Right renal cortex interstitium (tissue), 3 donors: ENCODE results near the gene WDR91. TPM values are rescaled to one million over a fixed set of nuclear protein-coding genes. Genes with fewer than 3 reads are reported as not detected.

Source experiments
- DNase-seq, 3 donors: peaks; one replicate each; pipeline ENCODE4 v3.0.0-alpha.2; 2013; ENCODE audit warnings: low read depth in 3 of 3, low spot score in 2 of 3
- polyA plus RNA-seq, 3 donors: library from polyadenylated mRNA; unstranded; fragments of 120-200 nt; gene quantifications; one replicate each; pipeline ENCODE4 v1.2.1, GENCODE V29; 2013; ENCODE audit not compliant: insufficient read length in 3 of 3

WDR91 gene
- polyA plus RNA-seq, 3 donors, result 43.8 to 49.5 (median 45.9) TPM

DNA sequence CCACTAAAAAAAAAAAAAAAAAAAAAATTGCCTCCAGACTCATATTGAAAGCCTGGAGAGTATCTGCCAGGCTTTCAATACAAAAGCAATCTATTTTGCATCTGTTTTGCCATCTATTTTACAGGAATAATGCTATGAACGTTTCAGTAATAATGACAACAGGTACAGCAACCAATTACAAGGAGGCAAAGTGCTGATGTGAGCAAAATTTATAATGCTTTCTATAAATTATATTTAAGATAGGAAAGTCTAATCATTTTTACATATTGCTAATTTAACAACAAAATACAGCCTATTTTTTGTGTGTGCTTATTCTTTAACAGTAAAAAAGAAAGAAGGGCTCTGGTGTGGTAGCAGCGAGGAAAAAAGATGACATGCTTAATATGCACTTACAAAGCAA is 10.0 kb downstream of the WDR91 start:
- DNase-seq, result no peak

GRCh38 chr7:135200821-135201331 is 10.4 kb downstream of the WDR91 start:
- DNase-seq, result no peak

DNA sequence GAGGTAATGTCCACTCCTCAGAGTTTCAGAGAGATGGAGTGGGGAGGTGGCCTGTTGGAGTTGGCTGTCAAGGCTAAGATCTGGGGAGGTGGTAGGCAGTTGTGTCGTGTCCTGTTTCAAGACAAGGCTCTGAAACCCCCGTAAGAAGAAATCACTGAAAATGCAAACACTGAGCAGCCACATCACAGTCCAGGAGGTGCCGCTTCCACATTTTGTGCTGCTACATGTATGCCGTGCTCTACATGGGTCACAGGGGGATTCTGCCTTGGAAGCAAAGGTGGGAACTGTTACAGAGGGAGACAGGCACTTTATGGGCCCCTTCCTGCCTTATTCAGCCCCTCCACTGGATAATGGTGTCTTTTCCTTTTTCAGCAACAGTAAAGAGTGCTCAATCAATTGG is 11.9 kb downstream of the WDR91 start:
- no peak for DNase-seq

DNA sequence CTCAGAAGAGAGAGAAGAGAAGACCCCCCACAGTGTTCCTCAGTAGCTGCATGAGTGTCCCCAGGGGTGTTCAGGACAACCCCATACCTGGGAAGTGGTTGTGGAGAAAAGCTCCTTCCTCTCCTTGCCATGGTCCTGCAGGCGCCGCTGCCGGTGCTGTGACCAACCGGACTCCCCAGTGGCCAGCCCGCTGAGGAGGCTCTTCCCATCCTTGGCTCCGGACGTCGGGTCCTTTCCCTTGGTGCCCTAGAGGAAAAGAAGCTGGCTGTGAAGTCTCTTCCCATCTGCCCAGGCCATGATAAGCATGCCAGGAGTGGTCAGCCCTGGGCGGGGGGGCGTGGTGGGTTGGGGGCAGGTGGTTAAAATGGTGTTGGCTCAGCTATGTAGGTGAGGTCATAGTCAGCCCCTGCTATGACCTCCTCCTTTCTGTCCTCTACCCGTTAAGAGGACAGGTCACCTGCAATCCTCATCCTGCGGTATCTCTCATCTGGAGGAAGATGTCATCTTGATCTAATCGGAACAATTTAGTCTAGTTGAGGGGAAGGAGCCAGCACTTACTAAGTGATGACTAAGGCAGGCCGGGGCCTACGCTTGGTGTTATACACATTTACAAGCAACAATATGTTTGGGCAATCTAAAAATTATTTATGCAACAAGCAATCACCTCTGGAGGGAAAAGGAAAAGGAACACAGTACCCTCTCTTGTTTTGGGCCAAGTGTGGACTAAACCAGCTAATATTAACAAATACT is 13.2 kb downstream of the WDR91 start:
- DNase-seq, result no peak

DNA sequence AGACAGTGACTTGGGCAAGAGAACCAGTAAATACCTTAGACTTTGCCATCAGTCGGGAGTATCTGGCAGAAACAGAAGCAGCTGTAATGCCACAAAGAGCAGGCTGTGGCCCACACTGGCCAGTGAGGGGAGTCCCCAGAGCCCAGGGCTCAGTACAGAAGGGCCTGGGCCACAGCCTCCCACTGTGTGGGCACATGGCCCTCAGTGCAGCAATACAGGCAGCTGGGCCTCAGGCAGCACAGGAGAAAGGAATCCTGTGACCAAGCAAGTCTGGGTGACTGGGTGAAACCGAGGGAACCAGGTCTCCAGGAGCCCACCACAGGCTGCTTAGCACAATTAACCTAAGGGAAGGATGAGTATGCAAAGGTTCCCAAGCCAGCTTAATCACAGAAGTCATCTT is 14.0 kb downstream of the WDR91 start:
- no peak for DNase-seq

DNA sequence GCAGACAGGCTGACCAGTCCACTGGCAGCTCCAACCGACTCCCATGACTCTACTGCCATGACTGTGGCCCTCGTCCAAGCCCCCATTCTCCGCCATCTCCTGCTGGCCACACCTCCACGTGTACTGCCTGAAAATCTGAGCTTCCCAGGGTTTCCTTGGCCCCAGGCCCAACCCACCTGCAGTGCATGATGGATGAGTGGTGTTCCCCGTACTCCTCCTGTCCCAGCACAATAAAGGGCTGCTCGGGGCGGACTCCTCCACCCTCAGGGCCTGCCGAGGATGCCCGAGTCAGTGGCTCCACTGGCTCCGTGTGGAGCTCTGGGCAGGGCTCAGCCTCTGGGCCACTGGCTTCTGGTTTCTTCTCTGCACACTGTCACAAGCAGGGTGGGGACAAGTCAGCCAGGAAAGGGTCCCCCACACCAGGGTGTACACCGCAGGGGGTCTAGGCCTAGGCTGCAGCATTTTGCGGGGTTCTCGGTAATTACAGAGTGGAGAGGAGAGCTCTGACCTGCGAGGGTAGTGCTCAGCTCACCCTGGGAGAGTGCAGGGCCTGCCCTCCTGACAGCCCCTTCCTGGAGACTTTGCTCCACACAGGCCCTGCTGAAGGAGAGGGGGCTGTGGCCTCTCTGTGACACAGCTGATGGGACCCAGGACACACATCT is 15.2 kb downstream of the WDR91 start:
- no peak for DNase-seq

- DNase-seq, result no peak
These were observed 16.2 kb downstream of the WDR91 start for GRCh38 chr7:135195156-135195555.

DNA sequence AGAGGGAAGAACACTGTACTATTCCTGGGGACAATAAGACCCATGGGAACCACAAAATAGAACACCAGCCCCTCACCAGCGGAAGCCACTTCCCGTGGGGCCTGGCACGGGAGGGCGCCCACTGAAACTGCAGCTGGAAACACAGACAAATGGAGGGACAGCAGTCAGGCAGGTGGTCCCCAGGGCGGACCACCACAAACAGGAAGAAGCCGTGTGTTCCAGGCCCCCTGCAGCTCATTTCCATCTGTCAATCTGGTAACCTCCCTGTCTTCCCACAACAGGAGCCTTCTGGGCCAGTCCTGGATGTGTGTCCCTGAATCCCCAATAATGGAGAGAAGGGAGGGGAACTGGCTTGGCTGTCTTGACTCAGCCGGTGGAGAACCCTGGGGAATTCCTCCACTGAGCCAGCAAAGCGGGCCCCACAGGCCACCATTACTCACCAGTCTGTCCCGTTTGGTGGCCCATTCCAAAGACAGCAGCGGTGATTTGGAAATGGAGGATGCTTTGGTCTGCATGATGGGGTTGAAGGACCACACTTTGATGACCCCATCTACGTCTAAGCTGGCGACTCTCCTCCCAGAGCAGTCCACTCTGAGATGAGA is 16.7 kb downstream of the WDR91 start:
- no peak for DNase-seq

- no peak for DNase-seq
These were observed 17.7 kb downstream of the WDR91 start for GRCh38 chr7:135193615-135194081.

- DNase-seq, result no peak
These were observed 18.3 kb downstream of the WDR91 start for GRCh38 chr7:135192914-135193536.

DNA sequence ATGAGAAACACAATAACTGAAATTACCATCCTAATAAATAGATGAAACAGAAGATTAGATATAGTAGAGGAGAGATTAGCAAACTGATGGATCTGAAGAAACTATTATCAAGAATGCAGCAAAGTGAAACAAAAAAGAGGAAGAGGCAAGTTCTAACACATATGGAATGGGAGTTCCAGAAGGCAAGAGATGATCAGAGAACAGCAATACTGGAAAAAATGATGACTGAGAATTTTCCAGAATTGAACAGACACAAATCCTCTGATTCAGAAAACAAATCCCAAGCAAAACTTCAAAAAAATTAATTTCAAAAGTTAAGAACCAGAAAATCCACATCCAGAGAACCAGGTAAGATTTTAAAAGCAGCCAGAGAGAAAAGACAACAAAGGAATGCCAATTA is 20.6 kb downstream of the WDR91 start:
- DNase-seq, result no peak

GRCh38 chr7:135189961-135190360 is 21.4 kb downstream of the WDR91 start:
- no peak for DNase-seq

DNA sequence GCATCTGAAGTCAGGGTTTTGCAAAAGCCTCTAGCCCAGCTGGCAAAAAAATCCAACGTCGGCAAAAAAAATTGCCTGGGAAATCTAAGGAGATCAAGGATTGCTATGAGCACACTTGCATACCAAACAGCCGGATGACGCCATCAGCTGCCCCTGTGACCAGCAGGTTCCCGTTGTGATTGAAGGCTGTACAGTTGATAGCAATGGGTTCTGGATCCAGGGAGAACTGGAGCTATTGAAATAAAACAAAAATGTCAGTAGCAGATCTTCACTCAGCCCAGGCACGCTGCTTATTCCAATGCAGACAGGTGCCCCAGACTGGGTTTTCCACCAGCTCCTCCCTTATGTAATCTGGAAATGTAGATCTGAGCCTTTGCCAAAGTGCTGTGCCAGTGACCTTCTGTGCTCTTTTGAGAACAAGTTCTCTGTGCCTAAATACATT is 22.1 kb downstream of the WDR91 start:
- no peak for DNase-seq

DNA sequence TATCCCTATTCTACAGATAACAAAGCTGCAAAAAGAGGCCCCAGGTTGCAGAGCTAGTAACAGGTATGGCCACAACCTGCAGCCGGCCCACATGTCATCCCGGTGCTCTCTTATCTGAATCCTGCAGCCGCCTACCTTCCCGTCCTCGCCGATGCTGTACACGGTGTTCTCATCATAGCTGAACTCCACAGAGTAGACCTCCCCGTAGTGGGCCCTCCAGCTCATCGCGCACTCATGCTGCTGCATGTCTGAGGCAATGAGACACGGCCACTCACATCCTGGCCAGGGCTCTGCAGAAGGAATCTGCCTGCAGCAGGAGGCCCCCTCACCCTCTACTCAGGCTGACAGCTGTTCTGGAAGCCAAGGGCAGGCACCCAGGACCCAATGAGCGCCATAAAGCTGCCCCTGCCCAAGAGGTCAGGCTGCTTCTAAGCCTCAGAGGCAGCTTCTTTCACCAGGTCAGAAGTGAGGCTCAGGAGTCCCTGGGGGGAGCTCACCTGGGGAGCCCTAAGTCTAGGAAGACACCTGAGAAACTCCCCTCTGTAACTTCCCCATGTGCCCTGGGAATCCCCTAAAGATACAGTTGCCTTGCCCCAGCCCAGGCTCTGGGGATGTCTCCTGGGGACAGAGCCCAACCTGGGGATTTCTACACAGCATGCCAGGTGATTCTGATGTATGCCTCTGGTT is 22.9 kb downstream of the WDR91 start:
- no peak for DNase-seq

DNA sequence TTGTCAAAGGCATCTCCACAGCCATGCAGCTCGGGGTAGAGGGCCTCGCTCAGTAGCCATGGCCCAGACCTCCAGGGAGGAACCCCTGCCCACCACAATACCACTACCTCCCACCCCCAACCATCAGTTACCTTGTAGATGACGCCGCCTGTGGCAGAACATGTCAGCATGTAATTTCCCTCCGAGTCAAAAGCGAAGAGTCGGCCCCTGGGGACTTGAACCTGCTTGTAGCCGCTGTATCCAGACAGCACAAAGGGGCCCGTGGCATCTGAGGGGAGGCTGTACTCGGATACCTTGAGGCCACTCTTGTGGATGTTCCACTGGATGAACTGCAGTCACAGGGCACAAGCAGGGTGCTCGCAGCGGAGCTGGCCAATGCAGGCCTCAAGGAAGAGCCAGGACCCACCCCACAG is 24.5 kb downstream of the WDR91 start:
- no peak for DNase-seq

- no peak for DNase-seq
These were observed 25.1 kb downstream of the WDR91 start for GRCh38 chr7:135186261-135186540.

DNA sequence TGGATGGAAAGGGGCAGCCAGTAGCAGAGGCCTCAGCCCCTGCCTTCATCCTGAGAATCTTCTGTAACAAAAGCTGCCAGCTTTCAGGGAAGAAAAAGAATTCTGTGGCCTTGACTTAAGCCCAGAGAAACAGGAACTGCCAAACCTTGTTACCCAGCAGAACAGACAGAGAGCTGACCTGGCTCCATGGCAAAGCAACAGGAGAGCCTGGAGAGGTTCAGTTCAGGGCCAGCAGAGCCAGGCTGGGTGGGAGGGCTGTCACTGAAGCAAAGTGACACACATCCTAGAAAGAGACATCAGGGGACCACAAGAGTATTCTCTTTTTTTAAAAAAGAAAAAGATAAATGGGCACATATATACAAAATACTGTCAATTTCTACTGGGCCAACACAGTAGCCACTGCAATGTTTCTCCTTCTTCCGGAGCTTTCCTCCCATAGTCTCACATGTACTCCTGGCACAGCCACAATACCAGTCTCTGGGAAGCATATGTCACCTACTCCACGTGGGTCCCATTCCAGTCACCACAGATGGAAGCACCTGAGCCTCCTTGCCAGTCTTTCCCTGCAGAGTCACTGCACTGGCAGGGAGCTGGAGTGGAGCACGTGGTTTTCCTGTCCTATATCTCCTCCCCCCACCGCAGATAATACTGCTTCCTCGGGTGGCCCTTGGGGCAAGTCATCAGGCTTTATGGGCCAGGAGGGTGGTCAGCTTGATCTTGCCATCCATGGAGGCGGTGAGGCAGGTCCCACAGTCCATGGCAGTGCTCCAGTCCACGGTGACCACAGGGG is 25.7 kb downstream of the WDR91 start:
- no peak for DNase-seq

- DNase-seq, result no peak
These were observed 27.0 kb downstream of the WDR91 start for GRCh38 chr7:135184254-135184841.

GRCh38 chr7:135183478-135183877 is 27.8 kb downstream of the WDR91 start:
- DNase-seq, result no peak
